Neural progenitor cell (in vitro differentiated cells): ENCODE data around the gene LAG3.

ENCODE experiments used
- CTCF ChIP-seq: fragments of 200-600 bp; sonication (generic); IDR thresholded peaks from 2 replicates; pipeline ENCODE4 v1.5.1; 2017; ENCODE audit warnings: antibody characterized with exemption, mild to moderate bottlenecking
- EZH2 ChIP-seq: fragments of 200-600 bp; sonication (generic); IDR thresholded peaks from 2 replicates; pipeline ENCODE4 v1.6.1; 2017; ENCODE audit warnings: antibody characterized with exemption, mild to moderate bottlenecking, moderate library complexity
- EZH2phosphoT487 ChIP-seq: fragments of 200-600 bp; sonication (generic); IDR thresholded peaks from 2 replicates; pipeline ENCODE4 v1.6.1; 2017; ENCODE audit warnings: antibody characterized with exemption

- no peak for TF ChIP-seq CTCF
- TF ChIP-seq EZH2, result no peak
- TF ChIP-seq EZH2phosphoT487, result no peak
Measured at GRCh38 chr12:6783828-6784227, 11.5 kb downstream of the LAG3 start.
